HL-60 (cell line): ENCODE data around the gene SPPL2C.

ENCODE experiments used
- CTCF ChIP-seq: IDR thresholded peaks from one replicate; pipeline ENCODE4 v1.5.1; 2011; ENCODE audit warnings: low read length, control low read depth, inconsistent platforms; ENCODE audit not compliant: insufficient read depth
- GABPA ChIP-seq: IDR thresholded peaks from 2 replicates; pipeline ENCODE4 v1.6.1; 2012; ENCODE audit warnings: low read depth

DNA sequence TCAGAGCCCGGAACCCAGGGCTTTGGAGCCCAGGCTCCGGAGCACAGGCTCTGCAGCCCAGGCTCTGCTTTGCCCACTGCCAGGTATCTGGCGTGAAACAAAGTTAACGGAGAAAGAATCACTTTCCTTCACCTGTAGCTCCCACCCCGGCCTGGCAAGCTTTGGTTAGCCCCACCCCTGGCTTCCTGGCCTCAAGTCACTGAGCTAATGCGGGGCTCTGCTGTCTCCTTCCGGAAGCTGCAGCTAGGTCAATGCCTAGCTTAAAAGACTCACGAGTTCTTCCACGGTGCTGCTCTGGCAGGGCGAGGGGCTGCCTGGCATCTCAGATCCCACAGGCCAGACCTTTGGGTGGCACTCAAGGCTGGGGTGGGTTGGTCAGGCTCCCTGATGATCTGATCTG lies 21.1 kb upstream of the SPPL2C start:
- no peak for TF ChIP-seq GABPA
- no peak for TF ChIP-seq CTCF
